ENCODE results near the gene ADAT3.
A peak's percentile ranks its signal among the peaks of the same experiment; 100 is the strongest.

- TF ChIP-seq CTCF (IDR thresholded peaks at IDR 0.05 in 8 of 11, conservative IDR thresholded peaks at IDR 0.05 in 3 of 11) (no peak), POLR2A (IDR thresholded peaks at IDR 0.05) (no peak), POLR2AphosphoS5 (IDR thresholded peaks at IDR 0.05) (peak in 1 of 3 donors; percentile 15)
These were observed 38.5 kb downstream of the ADAT3 start for GRCh38 chr19:1943661-1944087.

All from spleen (tissue), 7 donors.